Activated T-cell treated with anti-CD3 and anti-CD28 coated beads for 1 hour (primary cell): ENCODE measurements around the gene PDPN.

Source experiments
- DNase-seq: peaks from one replicate; pipeline ENCODE4 v3.0.0-alpha.2; 2020; ENCODE audit warnings: low read depth

Gene PDPN

GRCh38 chr1:13577846-13578245 is 5.8 kb upstream of the PDPN start:
- no peak for DNase-seq

DNA sequence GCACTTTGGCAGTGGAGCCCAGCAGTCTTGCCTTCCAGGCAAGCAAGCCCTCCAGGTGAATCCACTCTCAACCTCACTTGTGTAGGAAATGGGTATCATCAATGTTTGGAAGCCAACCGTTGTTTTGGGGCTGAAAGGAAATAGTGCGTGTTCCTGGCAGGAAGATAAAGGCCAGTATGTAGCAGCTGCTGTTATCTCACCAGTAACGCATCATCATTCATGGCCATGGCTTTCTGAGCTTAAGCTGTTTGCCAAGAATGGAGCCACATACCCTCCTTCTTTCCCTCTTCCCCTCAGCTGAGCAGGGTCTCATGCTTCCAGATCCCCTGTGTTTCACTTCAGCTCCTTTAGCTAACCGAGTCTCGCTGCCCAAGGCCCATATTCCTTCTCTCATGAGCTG is 2.2 kb upstream of the PDPN start:
- DNase-seq = no peak

DNA sequence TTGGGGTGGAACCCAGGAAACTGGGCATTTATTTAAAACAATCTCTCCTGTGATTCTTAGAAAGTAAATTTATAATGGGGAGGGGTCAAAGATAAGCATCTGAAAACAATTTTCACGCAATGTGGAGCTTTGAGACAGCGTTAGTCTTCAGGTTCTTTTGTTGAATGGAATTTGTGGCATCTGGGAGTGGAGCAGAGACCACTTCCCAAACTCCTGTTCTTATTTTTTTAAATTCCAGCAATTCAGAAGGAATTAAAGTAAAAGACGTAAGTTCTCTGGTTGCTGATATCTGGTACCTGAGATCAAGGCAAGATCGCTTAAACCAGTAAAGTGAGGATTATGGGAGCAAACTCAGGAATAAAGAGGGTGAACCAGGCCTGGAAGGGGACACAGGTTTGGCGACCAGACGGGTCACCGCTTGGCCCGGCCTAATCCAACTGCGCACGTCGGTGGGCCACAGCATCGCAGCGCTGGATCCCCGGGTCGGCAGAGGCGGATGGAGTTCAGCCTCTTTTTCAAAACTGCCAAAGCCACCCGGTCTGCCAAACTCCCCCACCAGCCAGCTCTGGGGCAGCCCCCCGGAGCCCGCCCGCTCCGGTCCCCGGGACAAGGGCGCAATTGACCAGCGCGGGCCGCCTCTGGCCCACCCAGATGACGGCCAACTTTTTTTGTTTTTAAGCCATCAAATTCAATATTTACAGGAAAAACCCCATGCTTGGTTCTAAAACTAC is 754 bp upstream of the PDPN start:
- DNase-seq = no peak

- DNase-seq = no peak
Measured at GRCh38 chr1:13583966-13584791, 547 bp downstream of the PDPN start.

- no peak for DNase-seq
Measured at GRCh38 chr1:13584876-13585611, 1.4 kb downstream of the PDPN start.

- DNase-seq = no peak
Measured at GRCh38 chr1:13585612-13585991, 2.0 kb downstream of the PDPN start.

DNA sequence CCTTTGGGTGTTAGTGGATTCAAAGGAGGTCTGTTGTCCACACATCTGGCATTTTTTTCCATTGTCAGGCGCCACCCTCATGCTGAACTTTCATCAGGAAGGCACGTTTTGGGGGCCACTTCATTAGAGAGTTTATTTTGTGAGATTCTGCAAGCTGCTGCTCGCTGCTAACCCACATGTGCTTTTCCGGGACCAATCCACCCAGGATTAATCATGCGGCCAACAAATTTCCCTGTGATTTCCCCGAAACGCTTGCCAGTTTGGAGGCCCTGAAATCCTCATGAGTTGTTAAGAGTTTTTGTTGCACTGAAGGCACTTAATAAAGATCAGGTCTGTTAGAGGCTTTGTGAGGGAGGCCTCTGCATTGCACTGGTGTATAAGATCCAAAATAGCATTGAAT is 2.4 kb downstream of the PDPN start:
- no peak for DNase-seq

GRCh38 chr1:13587256-13588030 is 3.8 kb downstream of the PDPN start:
- no peak for DNase-seq

GRCh38 chr1:13588946-13589796 is 5.5 kb downstream of the PDPN start:
- no peak for DNase-seq

GRCh38 chr1:13590486-13590885 is 6.9 kb downstream of the PDPN start:
- no peak for DNase-seq

- DNase-seq = no peak
Measured at GRCh38 chr1:13593511-13594131, 10.0 kb downstream of the PDPN start.

- DNase-seq = no peak
Measured at GRCh38 chr1:13595411-13595810, 11.8 kb downstream of the PDPN start.

GRCh38 chr1:13597166-13597565 is 13.5 kb downstream of the PDPN start:
- no peak for DNase-seq

- DNase-seq = no peak
Measured at GRCh38 chr1:13600762-13601453, 17.3 kb downstream of the PDPN start.

GRCh38 chr1:13604176-13604575 is 20.5 kb downstream of the PDPN start:
- no peak for DNase-seq

GRCh38 chr1:13604721-13605120 is 21.1 kb downstream of the PDPN start:
- DNase-seq = no peak

DNA sequence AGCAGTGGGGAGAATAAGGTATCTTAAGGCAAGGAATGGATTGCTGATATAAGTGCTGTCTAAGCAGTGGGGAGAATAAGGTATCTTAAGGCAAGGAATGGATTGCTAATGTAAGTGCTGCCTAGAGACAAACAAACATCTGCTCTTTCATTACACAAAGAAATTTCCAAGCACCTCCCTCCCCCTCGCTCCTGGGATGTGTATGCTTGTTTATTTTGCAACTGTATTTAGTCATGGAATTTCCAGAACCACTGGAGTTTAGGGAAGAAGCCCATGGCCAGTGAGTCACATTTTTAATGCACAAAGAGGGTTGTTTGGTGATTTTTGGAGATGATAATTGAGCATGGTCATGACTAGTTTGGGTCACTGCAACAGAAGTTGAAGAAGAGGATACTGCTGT is 21.5 kb downstream of the PDPN start:
- DNase-seq = no peak

DNA sequence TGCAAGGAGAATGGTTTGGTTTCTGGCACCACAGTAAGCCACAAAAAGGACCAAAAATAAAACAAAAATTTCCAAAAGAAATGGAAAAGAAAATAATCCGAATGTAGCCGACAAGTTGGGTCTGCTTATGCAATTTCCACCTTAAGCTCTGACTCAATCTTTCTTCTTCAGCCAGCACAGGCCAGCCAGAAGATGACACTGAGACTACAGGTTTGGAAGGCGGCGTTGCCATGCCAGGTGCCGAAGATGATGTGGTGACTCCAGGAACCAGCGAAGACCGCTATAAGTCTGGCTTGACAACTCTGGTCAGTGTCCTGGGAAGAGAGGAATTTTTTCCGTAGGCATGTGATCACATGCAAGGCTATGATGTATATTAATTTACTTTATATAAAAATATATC is 23.4 kb downstream of the PDPN start:
- DNase-seq = no peak

DNA sequence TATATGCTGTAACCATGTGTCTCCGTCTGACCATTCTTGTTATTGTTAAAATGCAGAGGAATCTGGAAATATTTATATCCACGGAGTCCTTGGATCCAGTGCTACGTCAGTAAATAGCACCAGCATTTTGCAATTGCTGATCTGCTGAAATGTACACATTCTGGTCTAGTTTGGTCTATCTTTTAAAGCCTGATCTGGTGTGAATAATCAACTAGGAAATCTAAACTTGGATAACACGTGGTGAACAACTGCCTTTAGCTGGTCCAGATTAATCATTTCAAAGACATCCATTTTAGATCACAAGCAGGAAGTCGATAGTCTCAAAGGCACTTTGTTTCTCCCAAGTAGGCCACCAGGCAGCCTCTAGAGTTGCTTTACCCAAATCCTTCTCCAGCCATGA is 32.6 kb downstream of the PDPN start:
- DNase-seq = no peak

DNA sequence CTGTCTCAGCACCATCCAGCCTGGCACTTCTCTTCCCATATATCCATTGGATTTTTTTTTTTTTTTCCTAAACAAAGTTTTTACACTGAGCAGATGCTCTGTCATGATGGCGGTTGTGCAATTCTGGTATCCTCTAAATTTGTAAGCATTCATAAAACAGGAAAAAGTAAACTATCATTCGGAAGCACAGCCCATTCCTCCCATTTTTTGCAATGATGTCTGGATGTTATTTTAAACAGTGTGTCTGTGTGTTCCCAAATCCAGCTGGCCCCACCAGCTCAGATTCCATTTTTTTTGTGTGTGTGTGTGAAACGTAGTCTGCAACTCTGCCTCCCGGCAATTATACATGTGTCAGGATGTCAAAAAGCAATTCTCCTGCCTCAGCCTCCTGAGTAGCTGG is 33.5 kb downstream of the PDPN start:
- no peak for DNase-seq
